ENCODE data around the gene WRAP73. TPM values are rescaled to one million over a fixed set of nuclear protein-coding genes. Genes with fewer than 3 reads are reported as not detected.

Gene WRAP73
- total RNA-seq, 1 donor, result 8.8 TPM

- Histone ChIP-seq H3K9me3 (ENCODE audit: low read depth, low read length) (no peaks in the 10 kb centered on the region), H3K27me3 (ENCODE audit: insufficient read depth, low read length) (no peaks in the 10 kb centered on the region), H3K4me3 (ENCODE audit: low read length) (no peak within 1 kb of the TSS), H3K4me1 (ENCODE audit: insufficient read depth, low read length) (peaks cover 14% of the 10 kb centered on the region)
Observed at GRCh38 chr1:3611170-3612019, 38.5 kb downstream of the WRAP73 start, which contains the start of gene MEGF6. TSS of gene MEGF6 (minus strand) at chr1:3611508. CDS start at chr1:3611268, 240 bp downstream.

- Histone ChIP-seq H3K4me3 (ENCODE audit: low read length) (no peak overlapping the region), H3K27me3 (ENCODE audit: insufficient read depth, low read length) (no peaks in the 10 kb centered on the region), H3K9me3 (ENCODE audit: low read depth, low read length) (no peaks in the 10 kb centered on the region), H3K4me1 (ENCODE audit: insufficient read depth, low read length) (peaks cover 14% of the 10 kb centered on the region)
Observed at GRCh38 chr1:3610527-3611169, 39.3 kb downstream of the WRAP73 start.

GRCh38 chr1:3609769-3610526, 40.0 kb downstream of the WRAP73 start:
- H3K4me3 ChIP-seq (ENCODE audit: low read length), result no peak overlapping the region
- no peaks in the 10 kb centered on the region for H3K27me3 ChIP-seq (ENCODE audit: insufficient read depth, low read length)
- H3K4me1 ChIP-seq (ENCODE audit: insufficient read depth, low read length), result peaks cover 14% of the 10 kb centered on the region
- no peaks in the 10 kb centered on the region for H3K9me3 ChIP-seq (ENCODE audit: low read depth, low read length)

GRCh38 chr1:3609016-3609768, 40.7 kb downstream of the WRAP73 start:
- Histone ChIP-seq H3K27me3 (ENCODE audit: insufficient read depth, low read length) (no peaks in the 10 kb centered on the region), H3K9me3 (ENCODE audit: low read depth, low read length) (no peaks in the 10 kb centered on the region), H3K4me3 (ENCODE audit: low read length) (no peak overlapping the region), H3K4me1 (ENCODE audit: insufficient read depth, low read length) (peaks cover 14% of the 10 kb centered on the region)

GRCh38 chr1:3608154-3608553, 41.7 kb downstream of the WRAP73 start:
- H3K4me1 ChIP-seq (ENCODE audit: insufficient read depth, low read length), result peaks cover 14% of the 10 kb centered on the region
- H3K27me3 ChIP-seq (ENCODE audit: insufficient read depth, low read length), result no peaks in the 10 kb centered on the region
- H3K4me3 ChIP-seq (ENCODE audit: low read length), result no peak overlapping the region
- no peaks in the 10 kb centered on the region for H3K9me3 ChIP-seq (ENCODE audit: low read depth, low read length)

- Histone ChIP-seq H3K4me1 (ENCODE audit: insufficient read depth, low read length) (peaks cover 14% of the 10 kb centered on the region), H3K9me3 (ENCODE audit: low read depth, low read length) (no peaks in the 10 kb centered on the region), H3K27me3 (ENCODE audit: insufficient read depth, low read length) (no peaks in the 10 kb centered on the region), H3K4me3 (ENCODE audit: low read length) (no peak overlapping the region)
Observed at GRCh38 chr1:3607703-3608065, 42.2 kb downstream of the WRAP73 start.

- H3K4me1 ChIP-seq (ENCODE audit: insufficient read depth, low read length), result peaks cover 12% of the 10 kb centered on the region
- H3K4me3 ChIP-seq (ENCODE audit: low read length), result no peak overlapping the region
- H3K9me3 ChIP-seq (ENCODE audit: low read depth, low read length), result no peaks in the 10 kb centered on the region
- H3K27me3 ChIP-seq (ENCODE audit: insufficient read depth, low read length), result no peaks in the 10 kb centered on the region
Observed at GRCh38 chr1:3606779-3607702, 42.9 kb downstream of the WRAP73 start.

GRCh38 chr1:3604997-3605823, 44.7 kb downstream of the WRAP73 start:
- Histone ChIP-seq H3K4me1 (ENCODE audit: insufficient read depth, low read length) (peaks cover 3% of the 10 kb centered on the region), H3K4me3 (ENCODE audit: low read length) (no peak overlapping the region), H3K9me3 (ENCODE audit: low read depth, low read length) (no peaks in the 10 kb centered on the region), H3K27me3 (ENCODE audit: insufficient read depth, low read length) (no peaks in the 10 kb centered on the region)

GRCh38 chr1:3604468-3604974, 45.4 kb downstream of the WRAP73 start:
- Histone ChIP-seq H3K9me3 (ENCODE audit: low read depth, low read length) (no peaks in the 10 kb centered on the region), H3K4me1 (ENCODE audit: insufficient read depth, low read length) (no peaks in the 10 kb centered on the region), H3K4me3 (ENCODE audit: low read length) (no peak overlapping the region), H3K27me3 (ENCODE audit: insufficient read depth, low read length) (no peaks in the 10 kb centered on the region)

GRCh38 chr1:3603571-3604467, 46.1 kb downstream of the WRAP73 start:
- Histone ChIP-seq H3K4me3 (ENCODE audit: low read length) (no peak overlapping the region), H3K4me1 (ENCODE audit: insufficient read depth, low read length) (peaks cover 7% of the 10 kb centered on the region), H3K9me3 (ENCODE audit: low read depth, low read length) (no peaks in the 10 kb centered on the region), H3K27me3 (ENCODE audit: insufficient read depth, low read length) (no peaks in the 10 kb centered on the region)

GRCh38 chr1:3603156-3603555, 46.7 kb downstream of the WRAP73 start:
- H3K9me3 ChIP-seq (ENCODE audit: low read depth, low read length), result no peaks in the 10 kb centered on the region
- H3K4me1 ChIP-seq (ENCODE audit: insufficient read depth, low read length), result peaks cover 13% of the 10 kb centered on the region
- no peak overlapping the region for H3K4me3 ChIP-seq (ENCODE audit: low read length)
- no peaks in the 10 kb centered on the region for H3K27me3 ChIP-seq (ENCODE audit: insufficient read depth, low read length)

- Histone ChIP-seq H3K27me3 (ENCODE audit: insufficient read depth, low read length) (no peaks in the 10 kb centered on the region), H3K9me3 (ENCODE audit: low read depth, low read length) (no peaks in the 10 kb centered on the region), H3K4me3 (ENCODE audit: low read length) (no peak overlapping the region)
Observed at GRCh38 chr1:3602375-3602774, 47.5 kb downstream of the WRAP73 start.

More at GRCh38 chr1:3602375-3602774, 47.5 kb downstream of the WRAP73 start:
- peaks cover 21% of the 10 kb centered on the region for H3K4me1 ChIP-seq (ENCODE audit: insufficient read depth, low read length)

All from mononuclear cell (primary cell).